Prostate gland (tissue), 2 donors: ENCODE results near the gene TMTC1. TPM values are rescaled to one million over a fixed set of nuclear protein-coding genes. Genes with fewer than 3 reads are reported as not detected.

ENCODE experiments used
- DNase-seq: peaks from one replicate; pipeline ENCODE4 v3.0.0-alpha.2; 2019; ENCODE audit warnings: low spot score
- H3K27ac ChIP-seq, 2 donors: fragments of 200-600 bp; sonication (generic); 2 replicates each; pipeline ENCODE4 v1.5.1; 2017 to 2019
- H3K27me3 ChIP-seq: fragments of 200-600 bp; sonication (generic); replicated peaks from 2 replicates; pipeline ENCODE4 v1.5.1; 2019; ENCODE audit not compliant: insufficient read depth
- H3K36me3 ChIP-seq, 2 donors: fragments of 200-600 bp; sonication (generic); 1 replicate in 1 of 2; 2 replicates in 1 of 2; pipeline versions ENCODE4 v1.5.1 to v1.8.1; 2017 to 2019
- H3K4me1 ChIP-seq: fragments of 200-600 bp; sonication (generic); replicated peaks from 2 replicates; pipeline ENCODE4 v1.5.1; 2019
- H3K4me3 ChIP-seq, 2 donors: fragments of 200-600 bp; sonication (generic); 2 replicates each; pipeline ENCODE4 v1.5.1; 2017 to 2019
- H3K9me3 ChIP-seq: fragments of 200-600 bp; sonication (generic); 2 replicates; pipeline ENCODE4 v1.5.1; 2017
- CTCF ChIP-seq, 4 experiments: fragments of 200-600 bp in 2 of 4; fragments of 450-650 bp in 2 of 4; sonication (generic) in 2 of 4; IDR thresholded peaks; 1 replicate in 3 of 4; 2 replicates in 1 of 4; pipeline ENCODE4 v1.5.1; 2016 to 2019; ENCODE audit warnings: antibody characterized with exemption in 4 of 4, mild to moderate bottlenecking in 2 of 4, moderate library complexity in 2 of 4
- POLR2A ChIP-seq: fragments of 450-650 bp; IDR thresholded peaks from one replicate; pipeline ENCODE4 v1.6.1; 2016; ENCODE audit warnings: antibody characterized with exemption, mild to moderate bottlenecking
- POLR2AphosphoS5 ChIP-seq: sonication (generic); formaldehyde crosslinking; IDR thresholded peaks from one replicate; pipeline ENCODE4 v1.6.1; 2017; ENCODE audit warnings: antibody characterized with exemption
- WGBS: methylation state at CpG from one replicate; pipeline ENCODE4 v1.1.5; 2018; 5-methylcytosine and 5-hydroxymethylcytosine counted together
- intact Hi-C: fragments of 100-400 bp; cut with DNase I; formaldehyde crosslinking; loops from one replicate; pipeline ENCODE4 v1.14.2; 2022
- total RNA-seq, 2 donors: library from RNA; depleted of rRNA; stranded (reverse); fragments of >200 nt; gene quantifications; one replicate each; pipeline ENCODE4 v1.1.0, GENCODE V29; 2016

TMTC1 gene
- total RNA-seq, 2 donors from 2014 or later = 12.9 to 25.2 TPM

- H3K4me1 ChIP-seq = no peaks in the 10 kb centered on the region
- H3K27me3 ChIP-seq = no peaks in the 10 kb centered on the region
- intact Hi-C loops = no loop called here
- TF ChIP-seq POLR2AphosphoS5 (no peak), POLR2A (no peak), CTCF (IDR thresholded peaks at IDR 0.05) (no peak)
- no peaks in the 10 kb centered on the region for H3K9me3 ChIP-seq
- H3K36me3 ChIP-seq = no peaks in the 10 kb centered on the region
- 98% methylated on average over 2 of the region's 2 CpGs for WGBS
- H3K4me3 ChIP-seq = no peak overlapping the region
- DNase-seq = no peak
- no peak overlapping the region for H3K27ac ChIP-seq
These were observed 88.7 kb downstream of the TMTC1 start for GRCh38 chr12:29695026-29695425.

GRCh38 chr12:29694002-29694401 is 89.7 kb downstream of the TMTC1 start:
- Histone ChIP-seq H3K27ac (no peak overlapping the region), H3K9me3 (no peaks in the 10 kb centered on the region), H3K27me3 (no peaks in the 10 kb centered on the region), H3K36me3 (no peaks in the 10 kb centered on the region), H3K4me3 (no peak overlapping the region), H3K4me1 (no peaks in the 10 kb centered on the region)
- TF ChIP-seq POLR2A (no peak), POLR2AphosphoS5 (no peak)
- 89% methylated on average over 5 of the region's 5 CpGs for WGBS
- no peak for DNase-seq
- intact Hi-C loops = no loop called here

GRCh38 chr12:29692237-29692636 is 91.5 kb downstream of the TMTC1 start:
- TF ChIP-seq POLR2A (no peak), POLR2AphosphoS5 (no peak), CTCF (IDR thresholded peaks at IDR 0.05) (no peak)
- 88% methylated on average over 3 of the region's 3 CpGs for WGBS
- Histone ChIP-seq H3K27me3 (no peaks in the 10 kb centered on the region), H3K4me1 (no peaks in the 10 kb centered on the region), H3K4me3 (no peak overlapping the region), H3K36me3 (no peaks in the 10 kb centered on the region), H3K9me3 (no peaks in the 10 kb centered on the region), H3K27ac (no peak overlapping the region)
- intact Hi-C loops = no loop called here
- DNase-seq = no peak

- DNase-seq = no peak
- WGBS = 79% methylated on average over 7 of the region's 7 CpGs
- intact Hi-C loops = no loop called here
- H3K4me1 ChIP-seq = no peaks in the 10 kb centered on the region
- H3K36me3 ChIP-seq = no peaks in the 10 kb centered on the region
- H3K9me3 ChIP-seq = no peaks in the 10 kb centered on the region
- H3K27me3 ChIP-seq = no peaks in the 10 kb centered on the region
- TF ChIP-seq POLR2A (no peak), CTCF (IDR thresholded peaks at IDR 0.05) (no peak), POLR2AphosphoS5 (no peak)
- H3K4me3 ChIP-seq = no peak overlapping the region
- no peak overlapping the region for H3K27ac ChIP-seq
These were observed 92.4 kb downstream of the TMTC1 start for GRCh38 chr12:29691161-29691854.

GRCh38 chr12:29690728-29691127 is 93.0 kb downstream of the TMTC1 start:
- Histone ChIP-seq H3K4me3 (no peak overlapping the region), H3K4me1 (no peaks in the 10 kb centered on the region), H3K9me3 (no peaks in the 10 kb centered on the region), H3K36me3 (no peaks in the 10 kb centered on the region), H3K27ac (no peak overlapping the region), H3K27me3 (no peaks in the 10 kb centered on the region)
- WGBS = 89% methylated on average over 1 of the region's 1 CpG
- no peak for TF ChIP-seq CTCF (IDR thresholded peaks at IDR 0.05)
- TF ChIP-seq POLR2A = no peak
- no peak for TF ChIP-seq POLR2AphosphoS5
- intact Hi-C loops = no loop called here
- no peak for DNase-seq
